ENCODE data around the gene KCNH1.

- no peak for TF ChIP-seq EZH2 (IDR thresholded peaks at IDR 0.05; ENCODE audit: borderline replicate concordance, low read depth, low read length)
- TF ChIP-seq CREB1 (IDR thresholded peaks at IDR 0.05): no peak
- TF ChIP-seq CREB1 (CRISPR knock-in tag; IDR thresholded peaks at IDR 0.05): no peak
- no peak for TF ChIP-seq NCOR1 (IDR thresholded peaks at IDR 0.05)
- no peak for TF ChIP-seq E2F8 (IDR thresholded peaks at IDR 0.05; ENCODE audit: low read depth, partially characterized antibody)
- TF ChIP-seq TAF1 (IDR thresholded peaks at IDR 0.05; ENCODE audit: control insufficient read depth, extremely low read depth, insufficient read depth, low read length, severe bottlenecking): no peak
- TF ChIP-seq BMI1 (IDR thresholded peaks at IDR 0.05; ENCODE audit: low read length): no peak
- TF ChIP-seq POLR2A (conservative IDR thresholded peaks at IDR 0.05): no peak
- TF ChIP-seq TARDBP (IDR thresholded peaks at IDR 0.05): no peak
- no peak for TF ChIP-seq CTCF (IDR thresholded peaks at IDR 0.05 in 2 of 3, conservative IDR thresholded peaks at IDR 0.05 in 1 of 3; ENCODE audit: insufficient read depth in 2 of 3, low read depth in 1 of 3, low read length in 3 of 3)
Measured at GRCh38 chr1:210828996-210829596, 304.9 kb downstream of the KCNH1 start.
